Fibroblast of skin of scalp (primary cell): ENCODE data around the gene PRSS2. TPM values are rescaled to one million over a fixed set of nuclear protein-coding genes. Genes with fewer than 3 reads are reported as not detected.
"Not testable (repeated sequence)": the region's sequence is repeated elsewhere in the genome, so short reads cannot be mapped to it uniquely, and the experiment has no call there.

Experiments
- DNase-seq: peaks from one replicate; pipeline ENCODE4 v3.0.0-alpha.2; 2013
- polyA plus RNA-seq, 2 experiments: library from polyadenylated mRNA; unstranded; fragments of 120-200 nt; gene quantifications; one replicate each; pipeline ENCODE4 v1.2.1, GENCODE V29; 2013; ENCODE audit not compliant: insufficient read length in 2 of 2

The PRSS2 gene
- polyA plus RNA-seq (2013, experiment 1 of 2; ENCODE audit: insufficient read length) = not detected
- not detected for polyA plus RNA-seq (2013, experiment 2 of 2; ENCODE audit: insufficient read length)

- no peak for DNase-seq
These were observed at the start of gene PRSS2 for GRCh38 chr7:142770661-142771352. Gene PRSS2, plus strand, starts transcription at chr7:142770970. Its CDS starts 13 bp downstream, at chr7:142770983.

- DNase-seq = no peak
These were observed 49.8 kb upstream of the PRSS2 start for GRCh38 chr7:142720986-142721385.

DNA sequence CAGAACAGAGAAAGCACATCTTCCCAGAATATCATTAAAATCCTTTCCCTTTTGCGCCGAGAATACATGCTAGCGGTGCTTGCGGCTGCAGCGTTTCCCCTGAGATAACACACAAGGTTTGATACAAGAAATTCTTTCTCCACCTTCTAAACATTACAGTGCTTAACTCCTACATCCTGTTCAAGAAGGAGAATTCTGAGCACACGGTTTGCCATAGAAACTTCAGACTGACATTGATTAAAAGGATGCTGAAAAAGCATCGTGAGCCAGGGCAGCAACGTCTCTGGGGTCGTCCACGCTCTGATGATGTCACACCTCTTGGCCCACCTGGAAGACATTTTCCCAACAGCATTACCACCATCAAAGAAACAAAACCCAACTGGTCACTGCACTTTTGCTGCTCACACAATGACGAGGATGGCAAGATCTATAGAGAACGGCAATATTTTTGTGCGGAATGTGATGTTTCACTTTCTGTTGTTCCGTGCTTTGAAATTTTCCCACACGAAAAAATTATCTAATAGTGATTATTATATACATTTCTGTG is 48.4 kb upstream of the PRSS2 start:
- no peak for DNase-seq

DNA sequence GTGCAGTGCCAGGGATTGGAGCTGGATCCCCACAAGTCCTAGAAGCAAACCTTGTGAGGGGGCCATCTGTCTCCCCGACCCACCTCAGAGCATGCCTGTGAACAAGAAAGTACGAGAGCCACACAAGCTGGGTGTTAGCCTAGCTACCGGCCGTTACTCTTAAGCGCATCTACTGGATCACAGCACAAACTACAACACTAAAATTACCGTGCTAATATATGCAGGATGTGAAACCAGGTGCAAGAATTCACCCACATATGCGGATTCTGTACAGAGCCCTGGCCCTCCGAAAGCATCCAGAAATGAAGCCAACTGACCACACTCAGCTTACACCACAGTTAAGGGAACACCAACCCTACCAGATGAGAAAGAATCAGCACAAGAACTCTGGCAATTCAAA is 37.5 kb upstream of the PRSS2 start:
- DNase-seq = no peak

DNA sequence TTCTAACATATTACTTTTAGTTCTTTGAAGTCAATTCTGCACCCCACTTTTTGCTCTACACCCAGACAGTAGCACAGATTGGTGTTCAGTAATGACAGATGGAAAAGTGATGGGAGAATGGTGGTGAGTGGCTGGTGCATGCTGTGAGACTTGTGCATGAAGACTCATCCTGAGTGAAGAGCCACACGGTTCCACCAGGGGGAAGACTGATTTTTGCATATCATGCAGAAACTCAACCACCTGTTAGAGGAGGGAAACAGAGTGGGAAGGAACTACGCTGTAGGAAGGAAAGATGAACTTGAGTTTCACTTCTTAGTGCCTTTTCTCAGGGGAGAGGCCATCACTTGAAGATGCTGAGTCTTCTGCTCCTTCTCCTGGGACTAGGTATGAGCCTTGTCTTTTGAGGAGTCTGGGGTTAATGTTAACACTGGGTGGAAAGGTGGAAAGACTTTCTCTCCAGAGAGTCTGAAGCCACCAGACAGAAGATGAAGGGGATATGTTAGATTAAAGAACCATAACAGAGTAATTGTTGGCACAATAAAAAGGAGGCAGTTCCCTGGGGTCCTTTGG is 30.8 kb upstream of the PRSS2 start:
- DNase-seq = no peak

DNA sequence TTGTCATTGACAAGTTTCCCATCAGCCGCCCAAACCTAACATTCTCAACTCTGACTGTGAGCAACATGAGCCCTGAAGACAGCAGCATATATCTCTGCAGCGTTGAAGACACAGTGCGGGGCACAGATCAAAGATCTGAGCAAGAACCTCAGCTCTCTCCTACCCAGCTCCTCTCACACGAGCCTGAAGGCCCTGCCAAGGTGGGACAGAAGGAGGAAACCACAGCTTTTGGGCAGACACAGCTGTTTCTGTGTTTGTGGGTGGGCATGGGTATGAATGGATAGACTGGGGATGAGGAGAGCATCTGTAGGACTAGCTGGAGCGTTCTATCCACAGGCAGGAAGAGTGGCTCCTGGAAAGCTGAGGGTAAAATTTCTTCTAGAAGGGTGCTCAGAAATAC is 30.0 kb upstream of the PRSS2 start:
- DNase-seq = no peak

DNA sequence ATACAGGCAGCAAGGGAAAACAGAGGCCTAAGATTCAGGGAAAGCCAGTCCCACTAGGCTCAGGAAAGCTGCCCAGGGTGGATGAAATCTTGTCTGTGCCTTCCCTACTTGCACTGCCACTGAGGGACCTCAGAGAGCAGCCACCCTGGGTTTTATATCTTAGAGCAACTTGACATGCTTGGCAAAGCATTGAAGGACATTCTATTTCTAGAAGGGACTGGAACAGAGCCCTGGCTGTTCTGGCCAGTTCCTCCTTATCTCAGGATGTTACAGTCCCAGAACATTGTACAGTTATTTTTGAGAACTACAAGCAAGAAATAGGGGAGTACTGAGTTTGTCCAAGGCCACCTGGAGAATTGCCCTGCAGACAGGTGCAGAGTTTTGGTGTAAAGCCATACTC is 28.8 kb upstream of the PRSS2 start:
- not testable (repeated sequence) for DNase-seq

DNA sequence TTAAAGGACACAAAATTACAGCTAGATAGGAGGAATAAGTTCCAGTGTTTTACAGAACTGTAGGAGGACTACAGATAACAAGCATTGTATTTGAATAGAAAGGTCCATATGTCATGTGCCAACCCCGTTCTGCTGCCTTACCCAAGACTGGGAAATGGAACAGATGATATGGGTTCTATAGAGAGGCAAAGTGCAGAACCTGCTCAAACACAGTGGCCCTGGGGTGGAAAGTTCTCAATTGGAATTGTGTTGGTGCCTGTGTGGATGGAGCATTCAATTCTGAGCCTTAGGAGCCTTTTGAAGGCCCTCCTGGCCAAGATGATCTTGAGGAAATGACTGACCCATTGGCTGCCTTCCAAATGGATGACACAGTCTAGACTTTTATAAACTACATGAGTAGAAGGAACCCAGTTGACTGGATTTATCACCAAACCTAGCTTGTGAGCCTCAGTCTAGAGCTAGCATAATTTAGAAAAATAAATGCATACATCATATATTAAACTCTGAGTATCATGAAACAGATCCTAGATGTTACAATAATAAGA is 25.6 kb upstream of the PRSS2 start:
- DNase-seq = peak; percentile 6

DNA sequence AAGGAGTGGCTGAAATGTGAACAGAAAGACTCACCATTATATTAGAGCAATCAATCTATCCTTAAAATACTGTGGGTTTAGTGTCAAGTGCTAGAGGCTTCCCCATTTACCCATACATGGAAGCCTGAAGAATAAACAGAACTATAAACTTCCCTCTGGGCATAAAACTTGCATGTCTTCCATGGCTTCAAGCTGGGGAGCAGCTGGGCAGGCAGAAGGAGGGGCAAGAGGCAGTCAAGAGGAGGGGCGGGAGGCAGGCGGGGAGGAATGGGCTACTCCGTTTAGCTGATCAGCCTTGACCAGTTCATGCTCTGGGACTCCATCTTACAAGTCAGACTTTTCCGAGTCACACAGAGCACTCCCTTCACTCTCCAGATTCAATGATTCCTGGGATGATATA is 25.0 kb upstream of the PRSS2 start:
- no peak for DNase-seq

DNA sequence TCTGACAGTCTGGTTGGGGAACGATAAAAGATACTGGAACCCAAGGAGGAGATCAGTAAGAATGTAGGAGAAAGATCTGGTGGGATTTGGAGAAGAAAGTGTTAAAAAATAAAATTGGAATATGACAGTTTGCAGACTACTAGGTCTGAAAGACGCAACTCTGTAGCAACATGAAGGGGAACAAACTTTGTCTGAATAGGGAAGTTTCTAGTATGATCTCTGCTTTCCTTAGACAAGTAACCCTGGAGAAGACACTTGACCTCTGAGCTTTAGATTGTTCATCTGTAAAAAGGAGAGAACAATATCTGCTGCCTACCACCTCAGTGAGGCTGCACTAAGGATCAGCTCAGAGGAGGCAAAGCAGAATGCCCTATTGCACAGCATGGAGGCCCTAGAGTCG is 24.5 kb upstream of the PRSS2 start:
- DNase-seq = no peak

DNA sequence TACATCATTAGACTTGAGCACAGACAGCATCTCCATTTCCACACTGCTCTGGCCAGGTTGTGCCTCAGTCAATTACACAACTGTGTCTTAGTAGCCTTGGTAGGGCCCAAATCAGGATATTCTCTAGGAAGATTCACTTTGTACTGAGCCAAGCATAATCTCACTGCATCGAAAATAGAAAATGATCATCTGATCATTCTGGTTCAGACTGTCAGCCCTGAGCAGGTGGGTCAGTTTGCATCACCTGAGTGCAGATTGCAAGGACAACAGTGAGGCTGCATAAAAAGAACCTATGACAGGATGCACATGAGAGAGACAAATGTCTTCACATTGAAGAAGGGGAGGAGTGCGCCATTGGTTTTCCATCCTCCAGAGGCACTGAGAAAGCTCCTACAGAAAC is 22.4 kb upstream of the PRSS2 start:
- DNase-seq = not testable (repeated sequence)

- no peak for DNase-seq
These were observed 21.4 kb upstream of the PRSS2 start, which contains the start of gene PRSS1 for GRCh38 chr7:142749218-142749993. Gene PRSS1, plus strand, starts transcription at chr7:142749472. Its CDS starts 13 bp downstream, at chr7:142749485.

DNA sequence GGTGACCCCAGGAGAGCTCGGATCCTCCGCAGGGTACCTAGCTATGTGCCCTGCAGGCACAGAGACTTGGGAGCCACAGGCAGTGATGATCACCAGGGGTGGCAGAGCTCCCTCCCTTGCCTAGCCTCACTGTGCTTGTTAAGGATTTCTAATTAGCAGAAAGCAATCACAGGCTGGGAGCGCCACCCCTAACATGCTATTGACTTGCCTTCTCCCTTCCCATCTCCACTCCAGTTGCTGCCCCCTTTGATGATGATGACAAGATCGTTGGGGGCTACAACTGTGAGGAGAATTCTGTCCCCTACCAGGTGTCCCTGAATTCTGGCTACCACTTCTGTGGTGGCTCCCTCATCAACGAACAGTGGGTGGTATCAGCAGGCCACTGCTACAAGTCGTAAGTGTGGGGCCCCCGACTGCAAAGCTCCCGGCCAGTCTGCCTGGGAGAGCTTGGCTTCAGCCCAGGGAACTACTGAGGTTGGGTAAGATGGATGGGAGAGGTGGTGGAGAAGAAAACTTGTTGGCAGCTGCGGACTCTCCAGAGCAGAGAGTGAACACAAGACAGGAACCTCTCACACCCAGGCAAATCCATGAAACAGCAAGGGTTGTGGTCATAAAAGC is 20.3 kb upstream of the PRSS2 start:
- DNase-seq = no peak

- not testable (repeated sequence) for DNase-seq
These were observed 19.1 kb upstream of the PRSS2 start for GRCh38 chr7:142751526-142752175.

DNA sequence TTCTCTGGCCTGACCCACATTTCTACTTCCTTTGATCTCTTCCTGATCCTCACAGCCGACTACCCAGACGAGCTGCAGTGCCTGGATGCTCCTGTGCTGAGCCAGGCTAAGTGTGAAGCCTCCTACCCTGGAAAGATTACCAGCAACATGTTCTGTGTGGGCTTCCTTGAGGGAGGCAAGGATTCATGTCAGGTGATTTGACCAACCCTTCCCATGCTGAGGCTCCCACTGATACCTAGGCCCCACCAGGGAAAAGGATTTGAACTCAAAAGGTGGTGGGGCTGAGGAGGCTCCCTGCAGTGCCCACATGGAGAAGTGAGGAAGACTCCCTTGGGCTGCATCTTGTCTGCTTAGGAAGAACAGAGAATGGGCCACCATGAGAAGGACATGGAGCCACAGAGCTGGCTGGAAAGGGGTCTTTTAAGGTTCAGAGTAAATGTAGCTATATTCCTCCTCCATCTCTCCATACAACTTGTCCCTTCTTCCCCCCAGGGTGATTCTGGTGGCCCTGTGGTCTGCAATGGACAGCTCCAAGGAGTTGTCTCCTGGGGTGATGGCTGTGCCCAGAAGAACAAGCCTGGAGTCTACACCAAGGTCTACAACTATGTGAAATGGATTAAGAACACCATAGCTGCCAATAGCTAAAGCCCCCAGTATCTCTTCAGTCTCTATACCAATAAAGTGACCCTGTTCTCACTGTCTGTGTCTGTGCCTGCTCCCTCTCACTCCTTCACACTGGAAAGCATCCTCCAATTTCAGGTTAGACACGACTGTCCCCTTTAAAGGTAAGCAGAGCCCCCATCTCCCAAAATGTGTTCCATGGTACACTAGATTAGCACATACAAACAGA is 18.2 kb upstream of the PRSS2 start:
- DNase-seq = no peak

GRCh38 chr7:142753366-142753765 is 17.4 kb upstream of the PRSS2 start:
- DNase-seq = no peak

DNA sequence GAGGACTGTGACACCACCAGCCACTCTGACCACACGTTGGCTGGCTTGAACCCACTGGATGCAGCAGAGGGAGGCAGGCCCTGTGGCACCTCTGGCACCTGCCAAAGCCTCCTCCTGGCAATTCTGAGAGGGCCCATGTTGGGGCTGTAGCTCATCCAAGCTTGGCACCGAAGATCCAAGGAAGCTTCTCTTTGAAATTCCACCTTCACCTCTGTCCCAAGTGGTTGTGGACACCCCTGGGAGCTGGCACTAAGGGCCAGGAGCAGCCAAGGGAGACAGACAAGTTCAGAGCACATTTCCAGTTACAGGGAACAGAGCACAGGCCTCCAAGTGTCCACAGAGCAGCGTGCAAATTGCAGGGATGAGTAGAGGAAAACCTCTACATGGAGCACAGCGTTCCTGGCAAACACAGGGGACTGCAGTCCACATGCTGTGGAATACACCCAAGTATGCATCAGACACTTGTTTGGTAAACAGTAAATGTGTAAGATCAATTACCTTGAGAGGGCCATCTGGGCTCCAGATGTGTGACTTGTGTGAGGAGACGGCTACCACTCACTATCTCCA is 16.8 kb upstream of the PRSS2 start:
- DNase-seq = not testable (repeated sequence)

DNA sequence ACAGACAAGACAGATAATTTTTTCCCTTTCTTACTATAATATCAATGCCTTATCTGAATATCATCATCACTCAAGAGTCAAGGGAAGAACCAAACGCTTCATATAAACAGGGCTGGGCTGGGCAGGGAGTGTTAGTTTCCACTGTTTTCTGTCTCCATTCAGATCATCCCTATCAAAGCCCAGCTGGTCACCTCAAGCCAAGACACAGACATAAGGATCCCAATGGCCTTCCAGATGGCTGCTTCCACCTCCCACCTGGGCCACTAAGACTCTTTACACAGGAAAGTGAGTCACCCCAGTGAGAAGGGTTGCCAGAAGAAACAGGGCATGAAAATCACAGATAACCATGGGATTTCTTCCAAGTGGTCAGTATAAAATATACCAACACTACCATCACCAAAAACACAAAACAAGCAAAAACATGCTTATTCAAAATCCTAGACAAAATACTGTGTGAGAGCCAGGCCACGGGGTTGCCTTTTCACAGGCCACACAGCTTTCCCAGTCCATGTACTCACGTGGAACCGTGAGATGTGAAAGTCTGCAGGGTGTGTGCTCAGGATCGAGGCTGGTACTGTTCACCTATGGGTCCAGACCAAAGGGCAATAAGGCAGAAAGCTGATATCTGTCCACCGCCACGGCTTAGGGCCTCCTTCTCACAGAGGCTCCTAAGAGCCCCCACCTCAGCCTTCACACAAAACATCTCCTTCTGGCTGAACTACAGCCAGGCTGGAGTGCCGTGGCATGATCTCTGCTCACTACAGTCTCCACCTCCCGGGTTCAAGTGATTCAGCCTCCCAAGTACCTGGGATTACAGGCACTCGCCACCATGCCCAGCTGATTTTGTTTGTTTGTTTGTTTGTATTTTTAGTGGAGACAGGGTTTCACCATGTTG is 15.8 kb upstream of the PRSS2 start:
- DNase-seq = no peak

- DNase-seq = not testable (repeated sequence)
These were observed 12.5 kb upstream of the PRSS2 start for GRCh38 chr7:142758312-142758711.
